Tibial artery (tissue), 4 donors: ENCODE measurements around the gene MAML2.
A peak's percentile ranks its signal among the peaks of the same experiment; 100 is the strongest.

Experiments used
- DNase-seq, 2 donors: peaks; one replicate each; pipeline ENCODE4 v3.0.0-alpha.2; 2019
- H3K27ac ChIP-seq, 2 donors: fragments of 200-600 bp; sonication (generic) in 1 of 2; 1 replicate in 1 of 2; 2 replicates in 1 of 2; pipeline ENCODE4 v1.5.1; 2018 to 2019; ENCODE audit warnings: mild to moderate bottlenecking in 1 of 2
- H3K27me3 ChIP-seq, 2 donors: fragments of 200-600 bp; sonication (generic) in 1 of 2; one replicate each; pipeline versions ENCODE4 v1.5.1 to v1.6.0; 2016 to 2019
- H3K36me3 ChIP-seq, 3 donors: fragments of 200-600 bp; sonication (generic) in 2 of 3; one replicate each; pipeline ENCODE4 v1.5.1; 2016 to 2019; ENCODE audit warnings: mild to moderate bottlenecking in 2 of 3
- H3K4me1 ChIP-seq, 4 donors: fragments of 200-600 bp; sonication (generic) in 2 of 4; 1 replicate in 3 of 4; 2 replicates in 1 of 4; pipeline ENCODE4 v1.5.1; 2016 to 2019
- H3K4me3 ChIP-seq, 2 donors: fragments of 200-600 bp; sonication (generic) in 1 of 2; 1 replicate in 1 of 2; 2 replicates in 1 of 2; pipeline ENCODE4 v1.5.1; 2018 to 2019; ENCODE audit warnings: mild to moderate bottlenecking in 2 of 2
- H3K9me3 ChIP-seq, 3 donors: fragments of 200-600 bp; sonication (generic) in 1 of 3; one replicate each; pipeline ENCODE4 v1.5.1; 2016 to 2019
- CTCF ChIP-seq, 2 experiments: fragments of 200-600 bp in 1 of 2; fragments of 450-650 bp in 1 of 2; IDR thresholded peaks; one replicate each; pipeline ENCODE4 v1.5.1; 2017 to 2019; ENCODE audit warnings: antibody characterized with exemption in 2 of 2, mild to moderate bottlenecking in 1 of 2, moderate library complexity in 1 of 2
- intact Hi-C: fragments of 100-400 bp; cut with DNase I; formaldehyde crosslinking; loops from one replicate; pipeline ENCODE4 v1.15.0; 2023; ENCODE audit warnings: low total_unique reads

MAML2 gene

GRCh38 chr11:96303980-96304379, 39.0 kb downstream of the MAML2 start:
- Histone ChIP-seq H3K4me1 (peaks cover 0 to 80% (median 56%) of the 10 kb centered on the region in 4 donors), H3K27ac (peak overlapping the region; percentile 41 to 66), H3K4me3 (no peak overlapping the region), H3K27me3 (no peaks in the 10 kb centered on the region), H3K36me3 (no peaks in the 10 kb centered on the region), H3K9me3 (no peaks in the 10 kb centered on the region)
- intact Hi-C loops: no loop called here
- DNase-seq: no peak
- TF ChIP-seq CTCF (IDR thresholded peaks at IDR 0.05): no peak

- intact Hi-C loops: no loop called here
- Histone ChIP-seq H3K36me3 (no peaks in the 10 kb centered on the region), H3K4me1 (peaks cover 0 to 70% (median 54%) of the 10 kb centered on the region in 4 donors), H3K9me3 (no peaks in the 10 kb centered on the region), H3K27ac (peak overlapping the region; percentile 41 to 66), H3K4me3 (no peak overlapping the region), H3K27me3 (no peaks in the 10 kb centered on the region)
- no peak for TF ChIP-seq CTCF (IDR thresholded peaks at IDR 0.05)
- no peak for DNase-seq
Observed at GRCh38 chr11:96303064-96303463, 39.9 kb downstream of the MAML2 start.

- H3K4me1 ChIP-seq: peaks cover 0 to 60% (median 46%) of the 10 kb centered on the region in 4 donors
Observed at GRCh38 chr11:96301818-96302217, 41.2 kb downstream of the MAML2 start.

GRCh38 chr11:96299155-96299888, 43.7 kb downstream of the MAML2 start:
- no peak for TF ChIP-seq CTCF (IDR thresholded peaks at IDR 0.05)
- DNase-seq: no peak
- Histone ChIP-seq H3K27me3 (no peaks in the 10 kb centered on the region), H3K4me1 (peaks cover 0 to 50% (median 35%) of the 10 kb centered on the region in 4 donors), H3K27ac (peak overlapping the region in 1 of 2 donors; percentile 45), H3K9me3 (no peaks in the 10 kb centered on the region), H3K4me3 (no peak overlapping the region), H3K36me3 (no peaks in the 10 kb centered on the region)
- intact Hi-C loops: no loop called here

More at GRCh38 chr11:96301818-96302217, 41.2 kb downstream of the MAML2 start:
- no peaks in the 10 kb centered on the region for H3K9me3 ChIP-seq
- intact Hi-C loops: no loop called here
- no peak overlapping the region for H3K4me3 ChIP-seq
- no peaks in the 10 kb centered on the region for H3K27me3 ChIP-seq
- no peak overlapping the region for H3K27ac ChIP-seq
- TF ChIP-seq CTCF (IDR thresholded peaks at IDR 0.05): no peak
- no peak for DNase-seq
- no peaks in the 10 kb centered on the region for H3K36me3 ChIP-seq

GRCh38 chr11:96295369-96295768, 47.6 kb downstream of the MAML2 start:
- intact Hi-C loops: no loop called here
- Histone ChIP-seq H3K4me1 (peaks cover 0 to 45% (median 28%) of the 10 kb centered on the region in 4 donors), H3K4me3 (no peak overlapping the region), H3K27ac (no peak overlapping the region), H3K27me3 (no peaks in the 10 kb centered on the region), H3K9me3 (no peaks in the 10 kb centered on the region), H3K36me3 (no peaks in the 10 kb centered on the region)
- no peak for DNase-seq
- no peak for TF ChIP-seq CTCF (IDR thresholded peaks at IDR 0.05)
